Breast epithelium (tissue), 4 donors: Measurements from ENCODE around the gene CACNA2D2. TPM values are rescaled to one million over a fixed set of nuclear protein-coding genes. Genes with fewer than 3 reads are reported as not detected.

Source experiments
- DNase-seq, 2 donors: peaks; one replicate each; pipeline ENCODE4 v3.0.0-alpha.2; 2019; ENCODE audit warnings: low spot score in 2 of 2
- H3K27ac ChIP-seq, 2 donors: fragments of 200-600 bp; sonication (generic) in 1 of 2; one replicate each; pipeline ENCODE4 v1.5.1; 2016 to 2019; ENCODE audit warnings: mild to moderate bottlenecking in 1 of 2
- H3K27me3 ChIP-seq, 2 donors: fragments of 200-600 bp; sonication (generic) in 1 of 2; one replicate each; pipeline versions ENCODE4 v1.5.1 to v1.6.0; 2017 to 2019; ENCODE audit warnings: control low read depth in 1 of 2, mild to moderate bottlenecking in 1 of 2
- H3K36me3 ChIP-seq: fragments of 200-600 bp; one replicate; pipeline ENCODE4 v1.5.1; 2019
- H3K4me1 ChIP-seq, 2 donors: fragments of 200-600 bp; sonication (generic); one replicate each; pipeline ENCODE4 v1.5.1; 2016 to 2019; ENCODE audit warnings: control low read depth in 1 of 2
- H3K4me3 ChIP-seq, 3 donors: fragments of 200-600 bp; sonication (generic); 1 replicate in 2 of 3; 2 replicates in 1 of 3; pipeline ENCODE4 v1.5.1; 2016 to 2019; ENCODE audit warnings: mild to moderate bottlenecking in 3 of 3, moderate library complexity in 2 of 3
- H3K9me3 ChIP-seq, 2 donors: fragments of 200-600 bp; sonication (generic) in 1 of 2; one replicate each; pipeline ENCODE4 v1.5.1; 2016 to 2019; ENCODE audit warnings: control low read depth in 1 of 2
- POLR2A ChIP-seq: fragments of 450-650 bp; IDR thresholded peaks from one replicate; pipeline ENCODE4 v1.6.1; 2016; ENCODE audit warnings: antibody characterized with exemption, mild to moderate bottlenecking, moderate library complexity
- POLR2AphosphoS5 ChIP-seq, 3 donors: sonication (generic); formaldehyde crosslinking; IDR thresholded peaks; one replicate each; pipeline ENCODE4 v1.6.1; 2017; ENCODE audit warnings: antibody characterized with exemption in 3 of 3
- intact Hi-C: fragments of 100-400 bp; cut with DNase I; formaldehyde crosslinking; loops from one replicate; pipeline ENCODE4 v1.15.1; 2023; ENCODE audit warnings: low total_unique reads
- total RNA-seq, 3 donors: library from RNA; depleted of rRNA; stranded (reverse); fragments of >200 nt; gene quantifications; one replicate each; pipeline ENCODE4 v1.1.0, GENCODE V29; 2016
- TF ChIP-seq, protein P1 (sequence below), 3 donors: fragments of 450-650 bp; IDR thresholded peaks; one replicate each; pipeline ENCODE4 v1.5.1; 2016 to 2017; ENCODE audit warnings: antibody characterized with exemption in 3 of 3, mild to moderate bottlenecking in 3 of 3, moderate library complexity in 3 of 3

The CACNA2D2 gene
- total RNA-seq, 3 donors from 2014 or later: 0.80 to 2.0 (median 1.5) TPM

DNA sequence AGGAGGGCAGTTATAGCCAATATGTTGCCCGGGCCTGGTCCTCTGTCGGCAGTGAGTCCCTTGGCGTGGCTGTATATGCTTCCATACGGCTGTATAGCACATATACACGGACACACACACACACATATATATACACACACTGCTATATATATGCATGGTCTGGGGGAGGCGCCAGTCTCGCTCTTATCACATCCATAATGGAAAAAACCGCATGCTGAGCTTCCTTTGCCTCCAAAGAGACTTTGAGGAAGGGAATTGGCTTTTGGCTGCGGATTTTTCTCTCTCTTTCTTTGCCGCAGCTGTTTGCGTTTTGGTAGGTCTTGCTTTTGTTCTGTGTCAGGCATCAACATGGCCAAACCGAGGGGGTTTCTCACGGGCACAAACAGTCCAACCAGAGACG, 132.8 kb downstream of the CACNA2D2 start:
- no peak for TF ChIP-seq POLR2A
- TF ChIP-seq, protein P1, sequence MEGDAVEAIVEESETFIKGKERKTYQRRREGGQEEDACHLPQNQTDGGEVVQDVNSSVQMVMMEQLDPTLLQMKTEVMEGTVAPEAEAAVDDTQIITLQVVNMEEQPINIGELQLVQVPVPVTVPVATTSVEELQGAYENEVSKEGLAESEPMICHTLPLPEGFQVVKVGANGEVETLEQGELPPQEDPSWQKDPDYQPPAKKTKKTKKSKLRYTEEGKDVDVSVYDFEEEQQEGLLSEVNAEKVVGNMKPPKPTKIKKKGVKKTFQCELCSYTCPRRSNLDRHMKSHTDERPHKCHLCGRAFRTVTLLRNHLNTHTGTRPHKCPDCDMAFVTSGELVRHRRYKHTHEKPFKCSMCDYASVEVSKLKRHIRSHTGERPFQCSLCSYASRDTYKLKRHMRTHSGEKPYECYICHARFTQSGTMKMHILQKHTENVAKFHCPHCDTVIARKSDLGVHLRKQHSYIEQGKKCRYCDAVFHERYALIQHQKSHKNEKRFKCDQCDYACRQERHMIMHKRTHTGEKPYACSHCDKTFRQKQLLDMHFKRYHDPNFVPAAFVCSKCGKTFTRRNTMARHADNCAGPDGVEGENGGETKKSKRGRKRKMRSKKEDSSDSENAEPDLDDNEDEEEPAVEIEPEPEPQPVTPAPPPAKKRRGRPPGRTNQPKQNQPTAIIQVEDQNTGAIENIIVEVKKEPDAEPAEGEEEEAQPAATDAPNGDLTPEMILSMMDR (IDR thresholded peaks at IDR 0.05): no peak
- no peak for TF ChIP-seq POLR2AphosphoS5 (IDR thresholded peaks at IDR 0.05)
- no peak for DNase-seq
- Histone ChIP-seq H3K36me3 (no peaks in the 10 kb centered on the region), H3K27ac (no peak overlapping the region), H3K27me3 (no peaks in the 10 kb centered on the region), H3K4me3 (no peak overlapping the region), H3K4me1 (no peaks in the 10 kb centered on the region), H3K9me3 (no peaks in the 10 kb centered on the region)
- intact Hi-C loops: no loop called here

DNA sequence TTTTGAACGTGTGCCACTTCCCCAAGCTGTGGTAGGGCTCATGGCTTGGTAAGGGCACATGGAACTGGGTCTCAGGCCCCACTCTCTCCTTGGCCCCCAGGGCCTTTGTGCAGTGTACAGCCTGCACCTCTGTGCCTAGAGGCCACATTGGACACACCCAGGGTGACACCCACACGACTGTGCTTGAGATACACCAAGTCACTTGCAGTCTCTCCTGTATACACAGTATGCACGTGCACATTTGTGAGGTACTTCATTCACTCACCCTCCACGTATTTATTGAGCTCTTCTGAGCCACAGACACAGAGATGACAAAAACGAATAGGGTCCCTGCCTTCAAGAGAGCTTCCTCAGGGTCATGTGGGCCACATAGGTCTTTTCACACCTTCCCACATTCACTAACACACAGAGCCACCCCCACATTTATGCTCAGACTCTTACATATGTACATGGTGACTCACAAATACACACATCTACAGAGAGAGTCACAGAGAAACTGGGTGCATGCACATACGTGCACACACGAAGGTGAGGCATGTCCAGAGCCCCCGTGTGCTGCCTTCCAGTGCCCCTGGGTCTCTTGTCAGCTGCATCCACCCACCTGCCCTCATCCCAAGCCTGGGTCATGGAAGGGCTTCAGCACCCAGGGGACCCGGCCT, 134.3 kb downstream of the CACNA2D2 start:
- TF ChIP-seq POLR2A (no peak), POLR2AphosphoS5 (IDR thresholded peaks at IDR 0.05) (no peak)
- TF ChIP-seq, protein P1 (IDR thresholded peaks at IDR 0.05): no peak
- intact Hi-C loops: no loop called here
- Histone ChIP-seq H3K36me3 (no peaks in the 10 kb centered on the region), H3K27ac (no peak overlapping the region), H3K4me3 (no peak overlapping the region), H3K4me1 (no peaks in the 10 kb centered on the region), H3K27me3 (no peaks in the 10 kb centered on the region), H3K9me3 (no peaks in the 10 kb centered on the region)
- DNase-seq: no peak

DNA sequence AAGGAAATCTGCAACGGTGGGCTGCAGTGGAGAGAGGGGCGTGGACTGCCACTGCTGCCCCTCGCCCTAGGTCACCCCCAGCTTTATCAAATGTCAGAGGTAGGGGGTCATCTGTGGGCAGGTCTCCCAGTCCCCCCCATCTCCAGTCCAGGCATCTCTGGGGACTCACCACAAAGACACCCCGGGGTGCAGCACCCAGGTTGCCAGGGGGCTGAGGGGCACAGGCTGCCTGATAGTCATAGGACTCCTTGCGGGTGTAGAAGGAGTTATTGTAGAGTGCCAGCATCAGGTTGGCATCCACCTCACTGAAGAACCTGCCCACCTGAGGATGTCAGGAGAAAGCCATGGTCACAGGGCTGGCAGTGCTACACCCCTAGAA, 137.6 kb downstream of the CACNA2D2 start:
- intact Hi-C loops: no loop called here
- TF ChIP-seq POLR2A (no peak), POLR2AphosphoS5 (IDR thresholded peaks at IDR 0.05) (no peak)
- TF ChIP-seq, protein P1 (IDR thresholded peaks at IDR 0.05): no peak
- Histone ChIP-seq H3K27me3 (no peaks in the 10 kb centered on the region), H3K4me3 (peak overlapping the region in 2 of 3 donors; percentile 65 to 94), H3K4me1 (no peaks in the 10 kb centered on the region), H3K27ac (peak overlapping the region; percentile 70 to 78), H3K36me3 (no peaks in the 10 kb centered on the region), H3K9me3 (no peaks in the 10 kb centered on the region)
- no peak for DNase-seq

DNA sequence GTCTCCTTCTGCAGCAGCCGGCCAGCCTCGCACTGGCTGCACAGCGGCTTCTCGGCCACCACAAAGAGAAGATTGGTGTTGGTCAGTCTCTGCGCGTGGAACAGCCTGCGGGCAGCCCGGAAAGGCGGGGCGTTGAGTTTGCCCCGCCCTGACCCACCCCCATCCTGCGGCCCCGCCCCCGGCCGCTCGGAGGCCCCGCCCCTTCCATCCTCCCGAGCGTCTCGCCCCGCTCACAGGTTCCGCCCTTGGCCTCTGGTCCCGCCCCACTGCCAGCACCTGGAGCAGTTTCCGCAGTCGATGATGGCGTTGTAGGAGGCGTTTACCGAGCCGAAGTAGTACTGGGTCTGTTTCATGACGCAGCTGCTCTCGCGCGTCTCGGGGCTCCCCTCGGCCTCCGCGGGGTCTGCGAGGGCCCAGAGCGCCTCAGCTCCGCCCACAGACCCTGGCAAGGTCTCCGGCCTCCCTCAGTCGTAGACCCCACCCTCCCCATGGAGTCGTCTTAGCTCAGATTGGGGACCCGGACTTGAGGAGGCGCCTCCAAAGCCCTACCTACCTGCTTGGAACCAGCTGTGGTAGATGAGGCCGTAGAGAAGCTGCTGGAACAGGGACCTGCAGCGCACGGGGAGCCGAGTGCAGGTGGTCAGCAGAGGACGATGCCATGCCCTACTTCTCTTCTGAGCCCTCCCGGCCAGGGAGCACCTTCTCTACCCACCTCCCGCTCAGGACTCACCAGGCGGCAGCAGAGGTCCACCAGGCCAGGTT, 138.2 kb downstream of the CACNA2D2 start:
- peak in 2 of 3 donors; percentile 11 to 43 for TF ChIP-seq POLR2AphosphoS5 (IDR thresholded peaks at IDR 0.05)
- no peak for TF ChIP-seq POLR2A
- Histone ChIP-seq H3K27ac (peak overlapping the region; percentile 70 to 78), H3K4me1 (no peaks in the 10 kb centered on the region), H3K36me3 (no peaks in the 10 kb centered on the region), H3K27me3 (no peaks in the 10 kb centered on the region), H3K9me3 (no peaks in the 10 kb centered on the region), H3K4me3 (peak overlapping the region; percentile 51 to 94 (median 65))
- DNase-seq: peak; percentile 88 to 90
- intact Hi-C loops: no loop called here

DNA sequence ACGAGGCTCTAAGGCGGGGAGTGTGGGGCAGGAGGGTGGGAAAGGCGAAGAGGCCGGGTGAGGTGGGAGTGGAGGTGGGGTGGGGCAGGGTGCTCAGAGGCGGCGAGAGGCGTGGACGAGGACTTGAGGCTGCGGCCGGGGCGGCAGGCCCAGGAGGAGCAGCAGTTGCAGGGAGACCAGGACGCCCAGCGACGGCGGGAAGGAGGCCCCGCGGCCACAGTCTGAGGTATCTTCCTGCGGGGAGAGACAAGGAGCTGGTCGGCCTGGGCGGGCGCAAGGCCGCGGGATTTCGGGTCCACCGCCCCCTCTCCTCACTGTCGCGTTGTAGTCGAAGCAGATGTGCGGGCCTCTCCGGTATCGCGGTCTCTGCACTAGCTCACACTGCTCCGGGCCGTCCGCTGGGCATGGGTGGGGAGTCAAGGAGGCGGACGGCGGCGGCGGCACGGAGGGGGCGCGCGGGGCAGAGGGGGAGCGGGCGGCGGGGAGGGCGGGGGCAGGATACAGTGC, 138.8 kb downstream of the CACNA2D2 start:
- intact Hi-C loops: no loop called here
- no peaks in the 10 kb centered on the region for H3K9me3 ChIP-seq
- no peaks in the 10 kb centered on the region for H3K27me3 ChIP-seq
- H3K27ac ChIP-seq: peak overlapping the region; percentile 70 to 78
- H3K36me3 ChIP-seq: no peaks in the 10 kb centered on the region
- DNase-seq: no peak
- no peaks in the 10 kb centered on the region for H3K4me1 ChIP-seq
- TF ChIP-seq POLR2AphosphoS5 (IDR thresholded peaks at IDR 0.05) (no peak), POLR2A (no peak)
- TF ChIP-seq, protein P1 (IDR thresholded peaks at IDR 0.05): no peak
- H3K4me3 ChIP-seq: peak overlapping the region; percentile 51 to 94 (median 65)
